Measurements from ENCODE around the gene MDK. TPM values are rescaled to one million over a fixed set of nuclear protein-coding genes. Genes with fewer than 3 reads are reported as not detected.

MDK gene
- total RNA-seq, 1 experiment from 2014 or later: 399 TPM

GRCh38 chr11:46383404-46383758 is 1.9 kb downstream of the MDK start:
- intact Hi-C loops (cut with micrococcal nuclease; ENCODE audit: unreplicated experiment): loop anchor here (5.0 kb wide), 3 partner anchors 141 to 974 kb away; partner anchors contain the start of genes ATG13 and HARBI1
- Histone ChIP-seq H3K36me3 (ENCODE audit: low read depth) (no peaks in the 10 kb centered on the region), H2AFZ (no peak overlapping the region), H3K4me3 (no peak overlapping the region), H3K79me2 (ENCODE audit: low read depth) (no peaks in the 10 kb centered on the region), H3K4me2 (no peak overlapping the region), H4K20me1 (ENCODE audit: insufficient read depth) (no peaks in the 10 kb centered on the region), H3K27me3 (ENCODE audit: insufficient read depth, low read depth) (0 out of 2 replicates have a peak, but pooled peaks cover under 1% of the 10 kb centered on the region), H3K4me1 (replicated peaks; ENCODE audit: insufficient read depth) (peaks cover 30% of the 10 kb centered on the region), H3K9me3 (ENCODE audit: insufficient read depth, low read depth) (no peaks in the 10 kb centered on the region), H3K27ac (no peak overlapping the region), H3K9me2 (ENCODE audit: insufficient read depth) (no peaks in the 10 kb centered on the region), H3F3A (ENCODE audit: insufficient read depth, low read depth) (peaks cover 41% of the 10 kb centered on the region)
- ChIA-PET POLR2A (ENCODE audit: unreplicated experiment) (no interaction called here), CTCF (interaction anchor here (0.5 to 1.7 kb wide), 5 partner anchors 8 to 326 kb away, joined by 3 to 10 read pairs (median 3); partner anchors contain the start of gene CHRM4)
- BruUV-seq (replicated peaks): TSS peak; percentile 64
- no peak for DNase-seq
- TF ChIP-seq CTCF (conservative IDR thresholded peaks at IDR 0.05): peak; percentile 49
- no peak for TF ChIP-seq EZH2 (IDR thresholded peaks at IDR 0.05; ENCODE audit: low read depth)

- Histone ChIP-seq H3K9me2 (ENCODE audit: insufficient read depth) (no peaks in the 10 kb centered on the region), H3K36me3 (ENCODE audit: low read depth) (no peaks in the 10 kb centered on the region), H3K9me3 (ENCODE audit: insufficient read depth, low read depth) (no peaks in the 10 kb centered on the region), H3K27me3 (ENCODE audit: insufficient read depth, low read depth) (0 out of 2 replicates have a peak, but pooled peaks cover 8% of the 10 kb centered on the region), H3F3A (ENCODE audit: insufficient read depth, low read depth) (peaks cover 33% of the 10 kb centered on the region), H3K27ac (no peak overlapping the region), H3K4me1 (replicated peaks; ENCODE audit: insufficient read depth) (peaks cover 30% of the 10 kb centered on the region), H4K20me1 (ENCODE audit: insufficient read depth) (no peaks in the 10 kb centered on the region), H3K4me3 (no peak overlapping the region), H3K79me2 (ENCODE audit: low read depth) (no peaks in the 10 kb centered on the region), H3K4me2 (no peak overlapping the region), H2AFZ (no peak overlapping the region)
- BruUV-seq (replicated peaks): no TSS peak
- TF ChIP-seq EZH2 (IDR thresholded peaks at IDR 0.05; ENCODE audit: low read depth) (no peak), CTCF (conservative IDR thresholded peaks at IDR 0.05) (no peak)
- POLR2A ChIA-PET (ENCODE audit: unreplicated experiment): no interaction called here
- CTCF ChIA-PET: interaction anchor here (1.0 to 1.7 kb wide), 3 partner anchors 8 to 234 kb away, joined by 3 to 10 read pairs (median 3); partner anchors contain the start of gene CHRM4
- intact Hi-C loops (cut with micrococcal nuclease; ENCODE audit: unreplicated experiment): loop anchor here (5.0 kb wide), 3 partner anchors 142 to 973 kb away; partner anchors contain the start of genes ATG13 and HARBI1
- no peak for DNase-seq
Observed at GRCh38 chr11:46383974-46384701, 2.7 kb downstream of the MDK start.

- no peaks in the 10 kb centered on the region for H3K79me2 ChIP-seq (ENCODE audit: low read depth)
- no peak overlapping the region for H3K4me3 ChIP-seq
- no TSS peak for BruUV-seq (replicated peaks)
- peaks cover 24% of the 10 kb centered on the region for H3F3A ChIP-seq (ENCODE audit: insufficient read depth, low read depth)
- intact Hi-C loops (cut with micrococcal nuclease; ENCODE audit: unreplicated experiment): no loop called here
- H3K27me3 ChIP-seq (ENCODE audit: insufficient read depth, low read depth): peaks cover 17% of the 10 kb centered on the region
- ChIA-PET POLR2A (ENCODE audit: unreplicated experiment) (no interaction called here), CTCF (no interaction called here)
- H3K36me3 ChIP-seq (ENCODE audit: low read depth): no peaks in the 10 kb centered on the region
- no peak overlapping the region for H3K4me2 ChIP-seq
- H2AFZ ChIP-seq: no peak overlapping the region
- TF ChIP-seq EZH2 (IDR thresholded peaks at IDR 0.05; ENCODE audit: low read depth): no peak
- H3K9me3 ChIP-seq (ENCODE audit: insufficient read depth, low read depth): no peaks in the 10 kb centered on the region
- DNase-seq: no peak
- H3K4me1 ChIP-seq (replicated peaks; ENCODE audit: insufficient read depth): peaks cover 34% of the 10 kb centered on the region
- H3K27ac ChIP-seq: no peak overlapping the region
- H4K20me1 ChIP-seq (ENCODE audit: insufficient read depth): 0 out of 2 replicates have a peak, but pooled peaks cover 4% of the 10 kb centered on the region
- no peaks in the 10 kb centered on the region for H3K9me2 ChIP-seq (ENCODE audit: insufficient read depth)
Observed at GRCh38 chr11:46385169-46386004, 3.9 kb downstream of the MDK start.
